ENCODE results near the gene S100A9.

The S100A9 gene

DNA sequence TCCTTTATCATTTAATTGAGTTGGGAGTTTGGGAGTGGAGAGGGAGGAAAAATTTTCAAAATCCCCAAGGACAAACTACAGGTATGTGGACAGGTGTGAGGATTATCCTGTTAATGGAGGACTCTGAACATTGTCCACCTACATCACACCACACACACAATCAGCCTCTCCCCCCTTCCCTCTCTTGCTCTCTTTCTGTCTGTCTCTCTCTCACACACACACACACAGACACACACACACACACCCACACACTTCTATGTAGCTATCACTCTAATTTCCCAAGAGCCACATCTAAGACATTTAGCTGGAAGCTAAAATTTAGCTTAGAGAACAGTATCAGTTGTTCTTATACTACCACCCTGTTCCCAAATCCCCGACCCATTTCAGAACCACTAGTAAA lies 31.7 kb downstream of the S100A9 start:
- DNase-seq (ENCODE audit: low spot score) (no peak), FAIRE-seq (no peak)

DNA sequence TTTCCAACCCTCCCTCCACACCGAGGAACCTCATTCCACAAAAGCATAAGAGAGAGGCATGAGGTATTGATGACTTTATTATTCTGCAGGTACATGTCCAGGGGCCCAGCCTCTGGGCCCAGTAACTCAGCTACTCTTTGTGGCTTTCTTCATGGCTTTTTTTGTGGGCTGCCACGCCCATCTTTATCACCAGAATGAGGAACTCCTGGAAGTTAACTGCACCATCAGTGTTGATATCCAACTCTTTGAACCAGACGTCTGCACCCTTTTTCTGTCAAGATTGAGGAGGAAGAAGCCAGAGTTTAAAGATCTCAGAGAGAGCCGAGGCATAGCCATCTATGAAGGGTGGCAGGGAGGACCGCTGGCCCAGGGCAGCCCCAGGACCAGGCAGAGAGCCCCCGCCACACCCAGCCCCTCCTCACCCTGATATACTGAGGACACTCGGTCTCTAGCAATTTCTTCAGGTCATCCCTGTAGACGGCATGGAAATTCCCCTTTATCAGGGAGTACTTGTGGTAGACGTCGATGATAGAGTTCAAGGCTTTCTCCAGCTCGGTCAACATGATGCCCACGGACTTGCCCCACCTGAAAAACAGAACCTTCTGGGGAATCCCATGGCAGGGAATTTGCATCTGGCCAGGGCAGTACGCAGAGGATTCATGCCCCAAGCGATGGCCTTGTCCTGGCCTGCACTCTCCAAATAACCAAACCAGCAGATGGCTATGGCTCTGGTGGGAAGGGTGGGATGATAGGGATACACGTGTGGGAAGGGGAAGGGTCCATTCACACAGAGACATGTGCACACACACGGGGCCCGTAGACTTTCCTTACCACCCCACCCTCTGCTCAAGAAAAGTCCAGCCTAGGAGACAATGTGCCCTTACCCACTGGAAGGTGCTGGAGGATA lies 32.6 kb downstream of the S100A9 start:
- DNase-seq (ENCODE audit: low spot score): no peak
- FAIRE-seq: no peak

DNA sequence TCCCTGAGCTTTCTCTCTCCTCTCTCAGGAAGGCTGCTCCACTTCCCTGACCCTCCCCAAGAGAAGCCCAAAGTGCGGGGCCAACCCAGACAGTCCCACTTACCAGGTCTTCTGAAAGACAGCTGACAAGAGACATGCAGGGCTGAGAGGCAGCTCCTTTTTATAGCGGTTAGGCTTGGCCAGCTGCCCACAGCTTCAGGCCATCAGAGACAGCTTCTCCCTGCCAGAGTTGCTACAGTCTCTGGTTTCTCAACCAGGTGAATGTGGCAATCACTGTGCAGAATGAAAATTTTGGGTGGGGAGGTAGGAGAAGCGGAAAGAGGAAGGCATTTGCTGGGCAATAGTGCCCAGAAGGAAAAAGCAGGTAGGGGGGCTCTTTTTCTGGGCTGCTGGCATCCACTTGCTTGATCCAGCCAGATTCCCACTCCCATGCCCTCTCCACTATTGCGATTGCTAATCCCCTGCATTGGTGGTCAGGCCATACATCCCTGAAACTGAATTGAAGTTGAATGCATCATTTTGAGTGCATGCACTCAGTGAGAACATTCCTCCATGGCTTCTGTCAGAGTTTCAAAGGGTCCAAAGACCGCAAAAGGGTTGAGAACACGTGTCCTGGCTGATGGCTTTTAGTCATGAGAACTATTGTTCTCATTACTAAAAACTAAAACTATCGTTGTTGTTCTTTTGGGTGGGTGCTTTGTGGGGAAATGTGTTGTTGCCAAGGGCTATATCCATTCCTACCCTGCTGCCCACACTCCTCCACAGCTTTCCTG lies 33.5 kb downstream of the S100A9 start, which contains the start of gene S100A8:
S100A8 (minus strand) TSS at position 136 of the 773 bp plus-strand sequence. CDS start 538 bp downstream, outside the sequence.
- no peak for DNase-seq (ENCODE audit: low spot score)

DNA sequence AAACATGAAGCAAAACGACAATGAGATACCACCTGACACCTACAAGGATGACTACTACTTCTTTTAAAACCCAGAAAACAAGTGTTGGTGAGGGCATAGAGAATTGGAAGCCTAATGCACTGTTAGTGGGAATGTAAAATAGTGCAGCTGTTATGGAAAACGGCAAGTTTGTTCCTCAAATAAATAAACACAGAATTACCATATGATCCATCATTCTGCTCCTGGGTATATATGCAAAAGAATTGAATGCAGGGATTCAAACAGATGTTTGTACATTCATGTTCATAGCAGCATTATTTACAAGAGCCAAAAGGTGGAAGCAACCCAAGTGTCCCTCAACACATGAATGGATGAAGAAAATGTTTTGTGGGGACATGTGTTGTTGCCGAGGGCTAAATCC lies 34.6 kb downstream of the S100A9 start:
- DNase-seq (ENCODE audit: low spot score): no peak
- FAIRE-seq: no peak

More for the DNA sequence above, 33.5 kb downstream of the S100A9 start, which contains the start of gene S100A8:
- no peak for FAIRE-seq

DNA sequence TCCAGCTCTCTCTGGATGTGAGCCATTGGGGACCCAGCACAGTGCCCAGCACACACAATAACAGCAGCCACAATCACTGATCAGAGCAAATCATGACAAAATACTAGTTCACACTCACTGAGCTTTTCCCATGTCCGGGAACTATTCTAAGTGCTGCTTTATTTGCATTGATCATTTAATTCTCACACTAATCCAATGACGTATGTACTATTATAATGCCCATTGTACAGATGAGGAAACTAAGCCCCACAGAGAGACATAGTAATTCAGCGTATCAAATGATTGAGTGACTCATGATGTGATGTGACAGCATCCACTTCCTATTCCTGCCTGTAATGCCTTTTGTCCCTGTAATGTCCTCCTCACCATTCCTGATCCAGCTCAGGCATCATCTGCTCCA lies 35.2 kb downstream of the S100A9 start:
- DNase-seq (ENCODE audit: low spot score) (no peak), FAIRE-seq (no peak)

DNA sequence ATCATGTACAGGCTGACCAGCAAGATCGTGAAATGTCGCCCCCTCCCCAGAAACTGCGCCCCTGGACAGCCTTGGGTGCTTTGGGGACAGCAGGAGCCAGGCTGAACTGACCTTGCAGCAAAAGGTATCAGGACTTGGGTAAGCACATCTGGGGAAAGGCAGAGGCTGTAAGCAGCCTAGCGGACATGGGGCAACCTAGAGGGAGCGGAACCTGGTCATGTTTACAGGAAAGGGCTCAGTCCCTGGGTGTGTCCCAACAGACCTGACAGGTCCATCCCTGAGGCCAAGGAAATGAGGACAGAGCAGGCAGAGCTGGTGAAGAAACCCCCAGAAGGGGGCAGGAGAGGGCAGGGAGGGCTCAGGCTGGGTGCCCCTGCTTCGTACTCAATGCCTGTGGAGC lies 36.3 kb downstream of the S100A9 start:
- DNase-seq (ENCODE audit: low spot score) (no peak), FAIRE-seq (no peak)

DNA sequence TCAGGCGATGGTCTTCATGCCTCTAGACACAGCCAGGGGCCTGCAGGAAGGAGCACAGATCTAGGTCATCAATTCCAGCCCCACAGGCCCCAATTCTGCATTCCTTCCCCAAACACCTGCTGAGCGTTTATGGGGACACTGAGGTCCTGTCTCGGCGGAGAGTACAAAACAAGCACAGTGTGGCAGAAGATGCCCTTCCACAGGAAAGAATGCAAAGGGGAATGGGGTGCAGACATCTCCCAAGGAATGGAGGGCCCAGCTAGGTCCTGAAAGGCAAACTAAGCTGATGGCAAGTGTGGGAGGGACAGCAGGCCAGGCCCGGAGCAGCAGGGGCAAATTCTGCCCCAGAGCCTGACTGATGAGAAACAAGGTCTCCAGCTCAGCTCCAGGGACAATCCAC lies 36.7 kb downstream of the S100A9 start:
- DNase-seq (ENCODE audit: low spot score) (no peak), FAIRE-seq (no peak)

DNA sequence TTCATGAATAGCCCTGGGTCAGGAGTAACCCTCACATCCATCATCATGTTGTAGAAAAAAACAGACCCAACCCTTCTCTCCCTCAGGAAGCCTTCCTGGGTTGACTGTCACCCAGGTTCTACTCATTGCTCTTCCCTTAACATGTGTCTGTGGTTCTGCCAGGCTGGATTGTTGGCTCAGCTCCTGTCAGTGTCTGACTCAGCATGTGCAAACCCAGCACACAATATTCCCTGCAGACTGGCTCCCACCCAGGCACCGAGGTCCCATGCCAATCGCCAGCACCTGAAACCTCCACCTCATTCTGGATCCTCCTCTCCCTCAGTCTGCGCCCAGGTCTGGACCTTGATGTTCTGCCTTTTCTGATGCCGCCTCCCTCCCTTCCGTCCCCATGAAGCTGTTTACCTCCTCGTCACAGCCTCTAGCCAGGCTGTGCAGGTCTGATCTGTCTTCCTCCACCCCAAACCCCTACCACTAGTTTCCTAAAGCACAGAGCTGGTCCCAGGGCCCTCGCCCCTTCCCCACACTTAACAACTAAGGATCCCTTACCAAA lies 37.6 kb downstream of the S100A9 start:
- FAIRE-seq: no peak
- no peak for DNase-seq (ENCODE audit: low spot score)

DNA sequence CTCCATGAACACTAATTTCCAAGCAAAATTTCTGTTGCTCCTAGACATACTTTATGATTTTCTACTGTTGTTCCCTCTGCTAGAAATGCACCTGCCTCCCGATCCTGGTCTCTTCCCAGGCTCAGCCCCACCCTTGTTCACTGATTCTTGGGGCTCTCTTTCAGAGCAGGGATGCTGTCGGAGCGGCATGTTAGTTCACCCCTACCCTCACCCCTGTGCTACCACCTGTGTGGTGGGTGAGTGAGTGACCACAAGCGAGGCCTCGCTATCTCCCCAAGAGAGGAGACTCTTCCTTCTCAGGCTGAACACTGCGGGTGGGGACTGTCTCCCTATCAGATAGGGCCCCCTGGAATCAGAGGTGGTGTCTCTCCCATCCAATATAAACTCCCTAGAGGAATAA lies 38.1 kb downstream of the S100A9 start:
- FAIRE-seq: no peak
- DNase-seq (ENCODE audit: low spot score): no peak

DNA sequence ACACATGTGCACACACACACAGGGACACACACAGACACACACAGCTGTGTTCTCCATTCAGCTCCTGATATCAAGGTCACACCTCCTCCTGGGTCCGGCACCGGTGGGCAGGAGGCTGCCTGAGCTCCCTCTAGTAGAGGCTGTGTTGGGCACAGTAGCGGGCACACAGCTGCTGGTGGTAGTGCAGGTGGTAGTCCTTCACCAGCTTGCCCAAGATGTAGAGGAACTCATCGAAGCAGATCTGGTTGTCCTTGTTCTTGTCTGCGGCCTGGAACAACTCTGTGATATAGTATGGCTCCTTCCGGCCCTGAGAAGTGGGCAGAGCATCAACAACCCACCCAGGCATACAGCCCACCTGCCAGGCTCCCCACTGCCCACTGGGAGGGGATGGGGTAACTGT lies 38.8 kb downstream of the S100A9 start:
- FAIRE-seq: no peak

DNA sequence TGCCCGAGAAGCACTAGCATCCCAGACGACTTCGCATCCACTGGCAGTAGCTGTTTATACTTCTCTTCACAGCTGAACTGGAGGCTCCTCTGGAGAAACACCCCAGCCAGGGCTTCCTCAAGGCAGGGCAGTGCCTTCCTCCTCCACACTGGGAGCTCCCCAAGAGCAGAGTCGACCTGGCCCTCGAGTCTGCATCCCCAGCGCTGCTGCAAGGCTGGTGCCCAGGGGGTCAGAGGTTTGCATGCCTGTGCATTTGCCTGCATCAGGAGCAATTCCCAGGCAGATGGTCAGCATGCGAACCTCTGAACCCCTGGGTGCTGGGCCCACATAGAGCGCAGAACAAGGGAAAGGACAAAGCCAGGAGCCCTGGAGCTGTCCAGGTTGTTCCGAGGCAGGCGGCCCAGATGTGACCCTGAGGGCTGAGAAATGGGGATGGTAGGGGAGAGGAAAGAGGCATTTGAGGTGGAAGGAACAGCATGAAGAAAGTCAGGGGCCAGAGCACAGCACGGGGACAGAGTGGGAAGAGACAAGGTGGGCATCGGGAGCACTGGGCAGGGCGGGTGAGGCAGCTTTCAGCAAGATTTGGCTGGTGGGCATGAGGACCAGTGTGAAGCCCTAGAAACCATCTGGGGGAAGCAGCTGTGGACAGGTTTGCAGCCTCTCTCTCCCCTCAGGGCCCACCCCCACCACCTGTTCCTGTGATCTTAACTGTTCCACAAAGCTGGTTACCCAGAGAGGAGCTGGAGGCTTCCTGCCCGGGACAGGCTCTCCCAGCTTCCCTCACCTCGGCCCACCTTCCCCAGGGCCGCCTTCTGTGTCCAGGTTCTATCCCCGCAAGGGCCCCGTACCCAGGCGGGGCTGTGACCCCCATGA lies 39.6 kb downstream of the S100A9 start:
- no peak for DNase-seq (ENCODE audit: low spot score)
- FAIRE-seq: no peak

More for the DNA sequence above, 38.8 kb downstream of the S100A9 start:
- DNase-seq (ENCODE audit: low spot score): no peak

DNA sequence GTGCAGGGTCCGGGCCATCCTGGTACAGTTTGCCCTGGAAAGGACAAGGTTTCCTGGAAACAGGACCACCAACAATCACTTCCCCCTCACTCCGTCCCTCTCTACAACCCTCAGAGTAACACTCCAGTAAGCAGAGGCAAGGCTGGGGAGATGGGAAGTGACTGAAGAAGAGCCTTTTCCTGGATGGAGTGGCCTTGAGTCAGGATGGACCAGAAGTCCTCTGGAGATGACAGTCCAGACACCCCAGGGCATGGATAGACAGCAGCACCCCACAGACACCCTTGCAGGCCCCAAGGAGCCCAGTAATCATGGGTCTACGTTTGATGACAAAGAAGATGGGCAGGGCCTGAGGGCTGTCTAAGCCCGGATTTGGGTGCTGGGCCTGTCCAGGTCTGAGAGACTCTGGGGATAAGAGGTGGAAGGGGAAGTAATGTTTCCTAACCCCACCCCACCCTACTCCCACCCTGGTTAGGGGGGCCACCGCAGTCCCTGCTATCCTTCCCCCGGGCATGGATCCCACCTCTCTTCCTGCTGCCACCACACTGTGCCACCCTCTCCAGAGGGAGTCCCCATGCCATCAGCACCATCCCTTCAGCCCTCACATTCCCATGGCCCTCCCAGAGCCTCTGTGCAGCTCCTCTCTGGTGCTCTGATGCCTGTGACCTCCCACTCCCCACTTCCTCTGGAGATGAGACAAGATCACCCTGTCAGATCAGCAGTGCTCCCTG lies 40.4 kb downstream of the S100A9 start:
- no peak for FAIRE-seq
- no peak for DNase-seq (ENCODE audit: low spot score)

DNA sequence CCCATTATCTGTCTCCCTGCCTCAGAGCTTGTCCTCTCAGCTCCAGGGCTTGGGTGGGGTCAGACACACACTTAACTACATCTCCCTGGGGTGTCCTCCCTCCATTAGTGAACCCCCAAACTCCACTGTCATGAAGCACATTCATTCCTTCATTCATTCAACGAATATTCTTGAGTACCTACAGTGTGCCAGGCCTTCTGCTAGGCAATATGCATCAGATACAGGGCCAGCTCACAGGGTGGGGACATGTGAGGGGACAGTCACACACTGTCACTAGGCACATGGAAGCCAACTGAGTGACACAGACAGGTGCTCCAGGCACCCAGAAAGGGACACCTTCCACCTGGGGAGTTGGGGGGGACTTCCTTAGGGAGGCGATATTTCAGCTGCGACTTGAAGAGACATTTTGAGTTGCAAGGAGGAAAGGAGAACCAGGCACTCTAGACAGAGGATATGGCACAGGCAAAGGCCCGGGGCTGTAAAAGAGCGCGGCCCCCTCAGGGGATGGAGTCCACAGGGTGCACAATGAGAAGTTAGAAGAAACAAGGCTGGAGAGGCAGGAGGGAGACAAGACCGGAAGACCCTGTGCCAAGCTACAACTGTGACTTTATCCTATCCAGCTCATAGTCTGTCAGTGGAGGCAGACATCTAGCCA lies 41.9 kb downstream of the S100A9 start:
- DNase-seq (ENCODE audit: low spot score): no peak
- no peak for FAIRE-seq

DNA sequence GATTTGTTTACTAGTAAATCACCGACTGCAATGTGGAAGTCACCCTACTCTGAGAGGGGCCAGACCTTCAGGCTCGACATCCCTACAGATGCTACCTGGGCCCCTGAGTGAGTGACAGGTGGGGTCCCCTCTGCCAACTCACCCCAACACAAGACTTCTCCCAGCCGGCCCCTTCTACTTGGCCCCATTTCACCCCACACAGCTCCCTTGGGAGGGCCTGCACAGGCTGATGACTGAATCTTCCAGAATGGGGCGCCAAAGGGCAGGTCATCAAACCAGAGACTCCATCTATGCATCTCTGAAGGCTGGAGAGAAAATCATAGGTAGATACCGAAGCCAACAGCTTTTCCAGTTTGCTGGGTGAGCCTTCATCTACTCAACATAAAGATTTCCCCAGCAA lies 42.6 kb downstream of the S100A9 start:
- no peak for DNase-seq (ENCODE audit: low spot score)
- no peak for FAIRE-seq

DNA sequence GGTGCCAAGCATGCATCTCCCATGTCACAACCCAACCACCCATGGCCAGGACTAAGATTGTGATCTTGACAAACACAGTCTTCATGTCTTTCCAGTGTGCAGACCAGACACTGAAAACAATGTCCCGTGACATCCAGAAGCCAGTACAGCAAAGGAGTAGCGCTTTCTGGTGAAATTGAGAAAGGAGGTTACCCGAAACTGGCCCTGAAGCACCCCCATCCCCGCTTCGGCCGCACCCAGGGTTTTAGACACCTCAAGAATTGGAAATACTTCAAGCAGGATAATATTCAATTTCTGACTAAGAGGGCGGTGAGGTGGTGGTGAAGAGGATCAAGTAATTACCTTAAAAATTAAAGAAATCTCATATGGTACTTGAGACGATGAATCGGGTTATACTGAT lies 43.8 kb downstream of the S100A9 start:
- DNase-seq (ENCODE audit: low spot score) (no peak), FAIRE-seq (no peak)

DNA sequence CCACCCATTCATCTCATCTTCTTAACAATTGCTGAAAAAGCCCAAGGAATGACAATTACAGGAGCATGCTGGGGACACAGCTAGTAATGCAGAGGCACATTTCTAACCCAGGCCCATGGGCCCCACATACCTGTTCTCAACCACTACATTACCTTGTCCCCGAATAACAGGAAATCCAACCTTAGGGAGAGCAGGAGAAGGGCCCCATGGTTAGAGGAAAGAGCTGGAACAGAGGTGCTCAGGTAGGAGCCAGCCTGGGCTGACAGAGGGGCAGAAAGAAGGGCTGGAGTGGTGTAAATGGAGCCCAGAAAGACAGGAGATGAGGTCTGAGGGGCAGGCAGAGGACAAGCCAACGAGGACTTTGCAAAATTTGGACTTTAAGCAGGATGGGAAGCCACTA lies 44.6 kb downstream of the S100A9 start:
- no peak for FAIRE-seq
- no peak for DNase-seq (ENCODE audit: low spot score)

DNA sequence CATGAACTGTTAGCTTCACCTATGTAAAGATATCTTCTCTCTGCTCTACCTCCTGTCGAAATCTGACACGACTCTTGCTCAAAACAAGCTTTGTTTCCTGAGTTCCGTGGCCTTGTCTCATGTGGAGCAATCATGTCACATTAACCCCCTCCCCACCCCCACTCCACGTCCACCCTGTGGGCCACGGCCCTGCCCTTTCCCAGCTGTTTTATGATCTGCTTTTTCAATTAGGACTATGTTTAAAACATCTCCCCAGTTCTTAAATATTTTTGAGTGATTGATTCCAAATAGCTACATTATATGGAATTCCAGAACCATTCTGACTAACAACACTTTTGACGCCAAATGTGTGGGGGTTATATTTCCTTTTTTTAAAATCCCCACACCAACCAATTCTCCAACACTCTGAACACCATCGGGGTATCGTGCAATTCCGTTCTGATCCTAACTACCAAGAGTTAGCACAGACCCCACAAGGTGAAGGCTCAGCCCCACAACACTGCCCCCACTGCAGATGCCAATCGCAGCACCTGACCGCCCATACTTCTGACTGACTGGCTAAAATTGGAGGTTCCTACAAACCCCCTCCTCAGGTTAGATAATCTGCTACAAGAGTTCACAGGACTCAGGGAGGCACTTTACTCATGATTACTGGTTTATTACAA lies 45.9 kb downstream of the S100A9 start:
- no peak for DNase-seq (ENCODE audit: low spot score)
- no peak for FAIRE-seq

DNA sequence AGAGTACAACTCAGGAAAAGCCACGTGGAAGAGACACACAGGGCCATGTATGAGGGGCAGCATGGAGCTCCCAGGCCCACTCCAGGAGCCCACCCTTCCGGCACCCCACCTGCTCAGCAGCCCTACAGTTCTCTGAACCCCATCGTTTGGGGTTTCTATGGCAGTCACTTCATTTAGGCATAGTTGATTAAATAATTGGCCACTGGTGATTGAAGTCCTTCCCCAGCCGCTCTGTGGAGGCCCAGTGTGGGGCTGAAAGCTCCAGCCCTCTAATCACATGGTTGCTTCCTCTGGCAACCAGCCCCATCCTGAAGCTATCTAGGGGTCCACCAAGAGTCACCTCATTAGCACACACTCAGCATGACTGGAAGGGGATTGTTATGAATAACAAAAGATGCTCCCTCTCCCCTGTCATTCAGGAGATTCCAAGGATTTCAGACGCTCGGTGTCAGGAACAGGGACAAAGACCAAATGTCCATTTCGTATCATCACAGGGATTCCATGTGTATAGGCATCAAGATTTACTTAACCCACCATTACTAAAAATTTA lies 46.5 kb downstream of the S100A9 start:
- FAIRE-seq (no peak), DNase-seq (ENCODE audit: low spot score) (no peak)

DNA sequence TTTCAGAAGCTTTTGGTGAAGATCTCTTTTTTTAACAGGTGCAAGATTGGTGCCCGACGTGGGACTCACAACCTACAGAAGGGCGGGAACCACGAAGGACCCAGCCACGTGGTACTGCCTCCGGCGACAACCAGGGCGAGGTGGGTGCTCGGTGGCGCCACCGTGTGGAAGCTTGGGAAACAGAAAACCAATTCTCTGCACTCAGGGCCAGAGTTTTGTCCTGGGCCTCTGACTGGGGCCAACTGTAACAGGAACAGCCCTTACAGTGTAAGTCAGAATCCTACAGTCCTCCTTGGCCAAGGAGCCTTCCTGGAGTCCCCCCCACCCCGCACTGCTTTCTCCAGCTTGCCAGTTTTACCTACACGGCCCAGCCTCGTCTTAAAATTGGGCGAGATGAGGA lies 47.1 kb downstream of the S100A9 start:
- FAIRE-seq (no peak), DNase-seq (ENCODE audit: low spot score) (no peak)

All from RCC 7860 (cell line).